ENCODE data around the gene PLEKHH3. TPM values are rescaled to one million over a fixed set of nuclear protein-coding genes. Genes with fewer than 3 reads are reported as not detected.

Gene PLEKHH3
- total and polyA plus RNA-seq, 10 donors, result 9.4 to 19.5 (median 13.8) TPM

DNA sequence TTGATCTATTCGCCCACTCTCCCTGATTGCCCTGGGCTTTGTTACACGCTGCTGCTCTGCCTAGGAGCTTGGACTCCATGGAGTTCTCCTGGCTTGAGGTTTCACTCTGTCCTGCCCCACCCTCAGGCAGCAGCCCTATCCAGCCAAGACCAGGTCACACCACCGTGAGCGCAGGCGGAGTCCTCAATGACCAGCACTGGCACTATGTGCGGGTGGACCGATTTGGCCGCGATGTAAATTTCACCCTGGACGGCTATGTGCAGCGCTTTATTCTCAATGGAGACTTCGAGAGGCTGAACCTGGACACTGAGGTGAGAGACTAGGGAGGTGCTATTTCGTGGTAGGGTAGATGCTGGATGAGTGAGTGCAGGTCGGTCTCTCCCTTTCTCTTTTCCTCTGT, 9.0 kb upstream of the PLEKHH3 start:
- Histone ChIP-seq H3K4me1 (peaks cover 13 to 35% (median 32%) of the 10 kb centered on the region in 6 donors), H3K27ac (no peak overlapping the region), H3K4me3 (no peak overlapping the region), H3K9me3 (no peaks in the 10 kb centered on the region), H3K27me3 (replicated peaks in 1 of 7) (peaks cover 0 to 55% (median 6%) of the 10 kb centered on the region in 7 donors), H3K36me3 (peaks cover 0 to 29% (median 0%) of the 10 kb centered on the region in 6 donors)
- DNase-seq, result no peak
- intact Hi-C loops (cut with DNase I; ENCODE audit: low total_unique reads), result no loop called here
- no peak for TF ChIP-seq POLR2A (IDR thresholded peaks at IDR 0.05)
- TF ChIP-seq, protein P1, sequence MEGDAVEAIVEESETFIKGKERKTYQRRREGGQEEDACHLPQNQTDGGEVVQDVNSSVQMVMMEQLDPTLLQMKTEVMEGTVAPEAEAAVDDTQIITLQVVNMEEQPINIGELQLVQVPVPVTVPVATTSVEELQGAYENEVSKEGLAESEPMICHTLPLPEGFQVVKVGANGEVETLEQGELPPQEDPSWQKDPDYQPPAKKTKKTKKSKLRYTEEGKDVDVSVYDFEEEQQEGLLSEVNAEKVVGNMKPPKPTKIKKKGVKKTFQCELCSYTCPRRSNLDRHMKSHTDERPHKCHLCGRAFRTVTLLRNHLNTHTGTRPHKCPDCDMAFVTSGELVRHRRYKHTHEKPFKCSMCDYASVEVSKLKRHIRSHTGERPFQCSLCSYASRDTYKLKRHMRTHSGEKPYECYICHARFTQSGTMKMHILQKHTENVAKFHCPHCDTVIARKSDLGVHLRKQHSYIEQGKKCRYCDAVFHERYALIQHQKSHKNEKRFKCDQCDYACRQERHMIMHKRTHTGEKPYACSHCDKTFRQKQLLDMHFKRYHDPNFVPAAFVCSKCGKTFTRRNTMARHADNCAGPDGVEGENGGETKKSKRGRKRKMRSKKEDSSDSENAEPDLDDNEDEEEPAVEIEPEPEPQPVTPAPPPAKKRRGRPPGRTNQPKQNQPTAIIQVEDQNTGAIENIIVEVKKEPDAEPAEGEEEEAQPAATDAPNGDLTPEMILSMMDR (IDR thresholded peaks at IDR 0.05 in 8 of 11, conservative IDR thresholded peaks at IDR 0.05 in 3 of 11), result no peak
- TF ChIP-seq POLR2AphosphoS5 (IDR thresholded peaks at IDR 0.05), result peak in 1 of 3 donors; percentile 6
- 83 to 93% (median 85%) methylated on average over 14 of the region's 14 CpGs for WGBS, 5 donors

DNA sequence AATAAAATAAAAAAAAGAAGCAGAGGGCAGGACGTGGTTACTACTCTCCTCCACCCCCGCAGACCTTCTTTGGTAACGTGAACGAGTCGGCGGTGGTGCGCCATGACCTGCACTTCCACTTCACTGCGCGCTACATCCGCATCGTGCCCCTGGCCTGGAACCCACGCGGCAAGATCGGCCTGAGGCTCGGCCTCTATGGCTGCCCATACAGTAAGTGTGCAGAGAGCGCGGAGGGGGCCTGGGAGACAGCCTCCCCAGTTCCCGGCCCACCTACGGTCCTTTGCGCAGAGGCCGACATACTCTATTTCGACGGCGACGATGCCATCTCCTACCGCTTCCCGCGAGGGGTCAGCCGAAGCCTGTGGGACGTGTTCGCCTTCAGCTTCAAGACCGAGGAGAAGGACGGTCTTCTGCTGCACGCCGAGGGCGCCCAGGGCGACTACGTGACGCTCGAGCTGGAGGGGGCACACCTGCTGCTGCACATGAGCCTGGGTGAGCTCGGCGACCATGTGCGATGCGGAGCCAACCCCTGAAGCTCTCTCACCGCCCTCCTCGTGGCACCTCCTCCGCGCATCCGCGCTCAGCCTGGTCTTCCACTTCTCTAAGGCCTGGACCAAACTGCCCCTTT, 8.2 kb upstream of the PLEKHH3 start:
- Histone ChIP-seq H3K4me3 (no peak overlapping the region), H3K4me1 (peaks cover 18 to 43% (median 40%) of the 10 kb centered on the region in 6 donors), H3K9me3 (no peaks in the 10 kb centered on the region), H3K27me3 (replicated peaks in 1 of 7) (peaks cover 0 to 63% (median 6%) of the 10 kb centered on the region in 7 donors), H3K36me3 (peaks cover 0 to 21% (median 0%) of the 10 kb centered on the region in 6 donors), H3K27ac (no peak overlapping the region)
- no peak for DNase-seq
- peak in 1 of 3 donors; percentile 34 for TF ChIP-seq POLR2AphosphoS5 (IDR thresholded peaks at IDR 0.05)
- TF ChIP-seq POLR2A (IDR thresholded peaks at IDR 0.05), result no peak
- WGBS, 5 donors, result 74 to 85% (median 82%) methylated on average over 49 to 50 of the region's 50 CpGs
- intact Hi-C loops (cut with DNase I; ENCODE audit: low total_unique reads), result no loop called here

DNA sequence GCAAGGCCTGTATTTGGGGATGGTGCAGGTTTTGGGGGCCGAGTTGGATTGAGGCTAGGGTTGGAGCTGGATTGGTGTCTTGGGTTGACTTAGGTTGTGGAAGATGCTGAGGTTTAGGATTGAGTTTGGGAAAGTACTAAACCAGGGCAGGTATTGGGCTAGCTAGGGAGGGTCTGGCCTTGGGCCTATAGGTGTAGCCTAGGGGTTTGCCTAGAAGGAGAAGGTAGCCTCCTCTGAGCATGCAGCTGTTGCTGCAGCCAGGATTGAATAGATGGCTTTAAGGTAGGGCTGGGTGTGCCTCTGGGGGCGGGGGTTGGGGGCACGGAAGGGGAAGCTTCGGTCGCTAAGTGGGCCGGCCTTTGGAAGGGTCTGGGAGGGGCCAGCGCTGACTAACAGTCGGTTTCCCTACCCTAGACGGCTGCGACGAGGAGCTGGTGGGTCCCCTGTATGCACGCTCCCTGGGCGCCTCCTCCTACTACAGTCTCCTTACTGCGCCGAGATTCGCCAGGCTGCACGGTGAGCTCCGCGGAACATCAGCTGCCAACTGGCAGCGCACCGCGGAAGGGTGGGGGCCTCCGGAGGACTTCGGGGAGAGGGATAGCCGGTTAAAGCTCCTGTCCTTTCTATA, 6.7 kb upstream of the PLEKHH3 start:
- H3K36me3 ChIP-seq, result peaks cover 0 to 19% (median 0%) of the 10 kb centered on the region in 6 donors
- peak overlapping the region in 4 of 8 donors; percentile 35 to 68 (median 38) for H3K4me3 ChIP-seq
- no peak for TF ChIP-seq POLR2A (IDR thresholded peaks at IDR 0.05)
- TF ChIP-seq, protein P1 (IDR thresholded peaks at IDR 0.05 in 8 of 11, conservative IDR thresholded peaks at IDR 0.05 in 3 of 11), result no peak
- TF ChIP-seq POLR2AphosphoS5 (IDR thresholded peaks at IDR 0.05), result peak in 1 of 3 donors; percentile 14
- DNase-seq, result no peak
- peaks cover 32 to 58% (median 55%) of the 10 kb centered on the region in 6 donors for H3K4me1 ChIP-seq
- peaks cover 0 to 65% (median 6%) of the 10 kb centered on the region in 7 donors for H3K27me3 ChIP-seq (replicated peaks in 1 of 7)
- WGBS, 5 donors, result 12 to 31% (median 14%) methylated on average over 23 to 25 of the region's 25 CpGs
- H3K27ac ChIP-seq, result peak overlapping the region in 3 of 8 donors; percentile 69 to 75 (median 71)
- no peaks in the 10 kb centered on the region for H3K9me3 ChIP-seq
- intact Hi-C loops (cut with DNase I; ENCODE audit: low total_unique reads), result no loop called here

DNA sequence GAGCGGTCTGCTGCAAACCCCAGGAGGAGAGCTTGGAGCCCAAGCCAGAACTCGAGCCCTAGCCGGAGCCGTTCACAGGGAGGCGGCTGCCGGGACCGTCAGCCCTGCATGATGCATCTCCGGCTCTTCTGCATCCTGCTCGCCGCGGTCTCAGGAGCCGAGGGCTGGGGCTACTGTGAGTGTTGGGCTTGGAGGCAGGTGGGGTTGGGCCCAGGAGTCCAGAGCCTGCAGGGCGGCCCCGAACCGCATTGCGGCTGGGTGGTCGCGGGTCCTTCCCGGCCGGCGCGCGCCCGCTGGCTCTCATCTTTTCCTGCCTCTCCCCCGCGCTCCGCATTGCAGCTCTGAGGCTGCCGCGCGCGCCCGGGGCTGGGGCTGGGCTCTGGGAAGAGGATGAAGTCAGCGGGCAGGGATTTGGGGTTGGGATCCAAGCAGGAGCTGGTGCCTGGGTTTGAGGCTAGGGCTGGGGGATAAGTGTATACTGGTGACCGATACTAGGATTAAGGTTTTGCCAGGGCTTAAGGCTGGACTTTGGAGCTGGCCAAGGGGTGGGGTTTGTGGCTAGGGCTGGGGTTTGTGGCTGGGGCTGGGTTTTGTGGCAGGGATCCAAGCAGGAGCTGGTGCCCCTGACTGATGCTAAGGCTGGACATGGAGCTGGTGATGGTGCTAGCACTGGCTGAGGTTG, 6.1 kb upstream of the PLEKHH3 start:
- Histone ChIP-seq H3K36me3 (peaks cover 0 to 19% (median 0%) of the 10 kb centered on the region in 6 donors), H3K4me1 (peaks cover 35 to 64% (median 60%) of the 10 kb centered on the region in 6 donors), H3K4me3 (peak overlapping the region; percentile 21 to 68 (median 35)), H3K27me3 (replicated peaks in 1 of 7) (peaks cover 0 to 65% (median 6%) of the 10 kb centered on the region in 7 donors), H3K9me3 (no peaks in the 10 kb centered on the region), H3K27ac (peak overlapping the region in 7 of 8 donors; percentile 46 to 75 (median 69))
- WGBS, 5 donors, result 1 to 8% (median 2%) methylated on average over 25 to 34 of the region's 34 CpGs
- TF ChIP-seq POLR2AphosphoS5 (IDR thresholded peaks at IDR 0.05) (peak in 2 of 3 donors; percentile 32 to 55), POLR2A (IDR thresholded peaks at IDR 0.05) (no peak)
- no peak for DNase-seq
- intact Hi-C loops (cut with DNase I; ENCODE audit: low total_unique reads), result no loop called here

Measured in spleen (tissue), 11 donors.